Subcutaneous adipose tissue (tissue), 4 donors: Measurements from ENCODE around the gene SH3TC1. TPM values are rescaled to one million over a fixed set of nuclear protein-coding genes. Genes with fewer than 3 reads are reported as not detected.

Experiments used
- total RNA-seq, 4 donors: library from RNA; depleted of rRNA; stranded (reverse); fragments of >200 nt; gene quantifications; one replicate each; pipeline ENCODE4 v1.1.0, GENCODE V29; 2016
- TF ChIP-seq, protein P1 (sequence below): fragments of 450-650 bp; IDR thresholded peaks from one replicate; pipeline ENCODE4 v1.5.1; 2016; ENCODE audit warnings: low read depth, mild to moderate bottlenecking, control low read depth, antibody characterized with exemption, moderate library complexity

Gene SH3TC1
- total RNA-seq, 4 donors from 2014 or later = 15.3 to 43.3 (median 31.9) TPM

DNA sequence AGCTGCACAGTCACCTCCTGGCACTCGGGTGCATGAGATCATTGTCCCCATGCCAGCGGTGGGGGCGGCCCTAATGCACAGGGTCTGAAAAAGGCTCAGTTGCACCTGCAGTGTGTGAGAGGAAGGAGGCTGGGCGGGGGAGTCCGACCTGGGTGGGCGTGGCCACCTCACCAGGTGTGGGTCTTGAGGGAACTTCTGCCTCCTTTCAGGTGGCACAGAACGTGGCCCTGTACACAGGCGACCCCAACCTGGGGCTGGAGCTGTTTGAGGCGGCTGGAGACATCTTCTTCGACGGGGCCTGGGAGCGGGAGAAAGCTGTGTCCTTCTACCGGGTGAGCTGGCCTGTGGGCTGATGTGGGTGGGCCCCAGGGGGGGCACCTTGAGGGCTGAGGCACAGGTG is 36.1 kb downstream of the SH3TC1 start:
- TF ChIP-seq, protein P1, sequence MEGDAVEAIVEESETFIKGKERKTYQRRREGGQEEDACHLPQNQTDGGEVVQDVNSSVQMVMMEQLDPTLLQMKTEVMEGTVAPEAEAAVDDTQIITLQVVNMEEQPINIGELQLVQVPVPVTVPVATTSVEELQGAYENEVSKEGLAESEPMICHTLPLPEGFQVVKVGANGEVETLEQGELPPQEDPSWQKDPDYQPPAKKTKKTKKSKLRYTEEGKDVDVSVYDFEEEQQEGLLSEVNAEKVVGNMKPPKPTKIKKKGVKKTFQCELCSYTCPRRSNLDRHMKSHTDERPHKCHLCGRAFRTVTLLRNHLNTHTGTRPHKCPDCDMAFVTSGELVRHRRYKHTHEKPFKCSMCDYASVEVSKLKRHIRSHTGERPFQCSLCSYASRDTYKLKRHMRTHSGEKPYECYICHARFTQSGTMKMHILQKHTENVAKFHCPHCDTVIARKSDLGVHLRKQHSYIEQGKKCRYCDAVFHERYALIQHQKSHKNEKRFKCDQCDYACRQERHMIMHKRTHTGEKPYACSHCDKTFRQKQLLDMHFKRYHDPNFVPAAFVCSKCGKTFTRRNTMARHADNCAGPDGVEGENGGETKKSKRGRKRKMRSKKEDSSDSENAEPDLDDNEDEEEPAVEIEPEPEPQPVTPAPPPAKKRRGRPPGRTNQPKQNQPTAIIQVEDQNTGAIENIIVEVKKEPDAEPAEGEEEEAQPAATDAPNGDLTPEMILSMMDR = no peak

DNA sequence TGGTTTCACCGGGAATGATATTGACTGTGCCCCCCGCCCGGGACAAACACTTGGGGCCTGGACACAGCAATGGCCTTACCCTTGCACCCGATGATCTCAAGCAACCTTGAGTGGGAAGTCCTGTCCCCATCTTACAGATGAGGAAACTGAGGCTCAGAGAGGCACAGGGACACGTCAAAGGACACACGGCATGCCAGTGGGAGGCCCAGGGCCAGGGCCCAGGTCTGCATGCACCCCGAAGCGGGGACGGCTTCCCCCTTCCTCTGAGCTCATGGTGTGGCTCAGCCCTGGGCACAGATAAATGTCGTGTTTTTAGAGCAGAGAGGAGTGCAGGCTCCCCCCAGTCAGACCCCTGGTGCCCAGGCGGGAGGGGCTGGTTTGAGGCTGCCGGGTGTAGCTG is 36.6 kb downstream of the SH3TC1 start:
- TF ChIP-seq, protein P1 = no peak

DNA sequence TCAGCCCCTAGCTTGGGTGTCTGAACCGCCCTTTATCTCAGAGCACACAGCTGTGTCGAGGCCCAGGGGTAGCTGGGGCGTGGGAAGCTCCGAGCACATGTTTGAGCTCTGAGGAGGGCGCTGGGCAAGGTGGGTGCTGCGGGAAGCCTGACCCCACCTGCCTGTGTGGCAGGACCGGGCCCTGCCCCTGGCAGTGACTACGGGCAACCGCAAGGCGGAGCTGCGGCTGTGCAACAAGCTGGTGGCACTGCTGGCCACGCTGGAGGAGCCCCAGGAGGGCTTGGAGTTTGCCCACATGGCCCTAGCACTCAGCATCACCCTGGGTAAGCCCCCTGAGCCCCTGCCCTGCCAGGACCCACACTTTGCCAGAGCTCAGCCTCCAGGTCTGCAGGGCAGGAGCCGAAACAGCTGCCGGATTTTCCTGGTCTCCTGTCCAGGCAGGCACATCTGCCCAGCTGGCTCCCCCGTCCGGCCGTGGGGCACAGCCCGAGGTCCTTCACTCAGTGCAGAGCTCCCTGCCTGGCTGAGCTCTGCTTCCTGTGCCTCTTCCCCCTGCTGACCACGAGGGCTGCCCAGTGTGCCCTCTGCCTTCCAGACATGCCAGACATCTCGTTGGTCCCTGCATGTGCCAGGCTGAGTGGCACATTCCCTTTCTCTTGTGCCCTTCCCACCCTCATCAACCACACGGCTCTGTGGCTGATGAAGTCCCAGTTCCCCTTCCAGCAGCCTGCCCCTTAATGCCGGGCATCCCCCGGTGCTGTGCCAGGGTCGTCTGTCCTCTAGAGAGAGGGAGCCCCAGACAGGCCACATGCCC is 37.2 kb downstream of the SH3TC1 start:
- TF ChIP-seq, protein P1 = no peak

DNA sequence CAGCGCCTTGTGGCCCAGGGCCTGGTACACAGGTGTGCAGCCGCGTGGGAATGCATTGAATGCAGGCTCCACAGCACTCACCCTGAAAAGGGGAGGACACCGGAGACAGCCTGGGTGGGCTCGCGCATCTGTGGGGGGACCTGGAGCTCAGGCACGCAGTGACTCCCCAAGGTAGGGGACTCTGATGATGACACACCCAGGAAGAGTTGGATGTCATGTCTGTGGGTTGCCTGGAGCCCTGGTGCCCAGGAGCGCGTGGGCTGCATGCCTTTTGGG is 37.8 kb downstream of the SH3TC1 start:
- TF ChIP-seq, protein P1 = no peak

DNA sequence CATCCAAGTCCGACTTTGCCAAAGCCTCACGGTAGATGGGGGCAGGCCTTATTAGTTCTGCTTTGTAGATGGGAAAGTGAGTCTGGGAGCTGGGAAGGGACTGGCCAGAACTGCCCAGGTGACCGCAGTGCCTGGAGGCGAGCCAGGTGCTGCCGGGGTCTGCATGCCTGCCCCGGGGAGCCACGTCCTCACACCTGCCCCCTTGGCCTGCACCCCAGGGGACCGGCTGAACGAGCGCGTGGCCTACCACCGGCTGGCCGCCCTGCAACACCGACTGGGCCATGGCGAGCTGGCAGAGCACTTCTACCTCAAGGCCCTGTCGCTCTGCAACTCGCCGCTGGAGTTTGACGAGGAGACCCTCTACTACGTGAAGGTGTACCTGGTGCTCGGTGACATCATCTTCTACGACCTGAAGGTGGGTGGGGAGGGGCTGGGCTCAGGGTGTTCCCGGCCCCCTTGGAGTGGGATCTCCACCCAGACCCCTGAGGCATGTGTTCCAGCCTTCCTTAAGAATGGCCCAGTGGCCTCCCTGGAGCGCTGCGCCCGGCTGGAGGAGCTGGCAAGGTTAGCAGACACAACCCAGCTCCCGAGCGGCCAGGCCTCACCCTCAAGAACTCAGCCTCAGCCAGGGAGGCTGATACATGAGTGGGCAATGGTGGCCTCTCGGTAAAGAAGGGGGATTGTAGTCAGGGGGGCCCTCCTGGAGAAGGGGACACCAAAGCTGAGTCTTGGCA is 38.3 kb downstream of the SH3TC1 start:
- TF ChIP-seq, protein P1 = no peak

DNA sequence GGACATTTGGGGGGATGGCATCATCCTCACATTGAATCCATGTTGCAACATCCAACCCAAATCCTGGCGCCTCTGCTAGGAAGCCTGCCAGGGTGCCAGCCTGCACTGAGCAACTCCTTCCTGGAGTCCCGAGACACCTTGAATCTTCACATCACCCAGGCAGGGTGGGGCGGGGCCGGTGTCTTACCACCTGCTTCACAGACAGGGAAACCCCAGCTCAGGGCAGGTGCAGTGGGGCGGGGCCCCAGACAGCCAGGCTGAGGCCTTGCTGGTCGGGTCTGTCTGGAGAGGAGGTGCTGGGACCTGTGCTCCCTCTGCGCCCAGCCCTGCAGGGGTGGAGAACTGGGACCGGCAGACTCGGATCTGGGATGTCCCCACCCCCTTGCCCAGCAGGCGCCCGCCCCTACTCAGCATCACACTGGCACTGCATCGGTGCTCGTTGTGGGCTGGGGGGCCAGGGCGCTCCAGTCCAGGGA is 39.0 kb downstream of the SH3TC1 start:
- TF ChIP-seq, protein P1 = no peak

DNA sequence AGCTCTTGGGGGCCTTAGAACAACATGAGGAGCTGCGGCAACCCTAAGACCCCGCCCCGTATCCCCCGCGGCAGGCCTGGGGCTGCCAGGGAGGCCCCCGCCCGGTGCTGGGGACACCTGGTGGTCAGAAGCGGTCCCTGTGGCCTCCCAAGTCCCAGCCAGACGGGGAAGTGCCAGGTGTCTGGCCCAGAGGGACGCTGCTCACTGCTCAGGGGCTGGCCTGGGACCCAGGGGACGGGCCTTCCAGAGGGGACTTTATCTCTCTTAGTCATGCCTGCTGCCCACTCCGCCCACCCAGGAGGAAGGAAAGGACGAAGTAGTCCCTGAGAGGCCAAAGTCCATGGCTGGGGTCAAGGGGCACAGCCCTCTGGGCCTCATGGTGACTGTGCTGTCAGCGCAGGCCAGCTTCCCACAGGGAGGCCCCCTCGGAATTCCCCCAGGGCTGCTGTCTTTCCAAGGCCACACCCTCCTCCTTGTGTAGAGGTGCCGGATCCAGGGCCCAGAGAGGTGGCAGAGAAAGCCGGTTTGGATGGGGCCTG is 39.5 kb downstream of the SH3TC1 start:
- TF ChIP-seq, protein P1 = no peak
